ENCODE results near the gene EOGT.

EOGT gene

GRCh38 chr3:68958932-68959331 is 54.6 kb downstream of the EOGT start:
- TF ChIP-seq POLR2A (IDR thresholded peaks at IDR 0.05; ENCODE audit: low read depth, low read length) = no peak
- no peak for DNase-seq (ENCODE audit: insufficient read length, low spot score)
- FAIRE-seq = no peak

DNA sequence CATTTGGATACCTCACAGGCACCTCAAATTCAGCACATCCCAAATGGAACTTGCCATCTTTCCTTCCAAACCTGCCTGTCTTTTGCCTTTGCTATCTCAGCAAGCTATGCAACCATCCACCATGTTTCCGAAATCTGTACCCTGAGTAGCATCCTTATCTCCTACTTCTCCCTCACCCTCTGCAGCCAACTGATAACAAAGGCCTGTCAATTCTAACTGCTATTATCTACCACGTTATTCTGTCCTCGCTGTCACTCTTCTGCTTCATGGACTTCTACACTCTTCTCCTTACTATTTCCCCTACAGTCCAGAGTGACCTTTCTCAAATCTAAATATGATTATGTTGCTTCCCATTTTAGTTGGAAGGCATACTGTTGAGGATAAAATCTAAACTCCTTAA is 55.6 kb downstream of the EOGT start:
- no peak for FAIRE-seq
- no peak for TF ChIP-seq POLR2A (IDR thresholded peaks at IDR 0.05; ENCODE audit: low read depth, low read length)
- DNase-seq (ENCODE audit: insufficient read length, low spot score) = no peak

DNA sequence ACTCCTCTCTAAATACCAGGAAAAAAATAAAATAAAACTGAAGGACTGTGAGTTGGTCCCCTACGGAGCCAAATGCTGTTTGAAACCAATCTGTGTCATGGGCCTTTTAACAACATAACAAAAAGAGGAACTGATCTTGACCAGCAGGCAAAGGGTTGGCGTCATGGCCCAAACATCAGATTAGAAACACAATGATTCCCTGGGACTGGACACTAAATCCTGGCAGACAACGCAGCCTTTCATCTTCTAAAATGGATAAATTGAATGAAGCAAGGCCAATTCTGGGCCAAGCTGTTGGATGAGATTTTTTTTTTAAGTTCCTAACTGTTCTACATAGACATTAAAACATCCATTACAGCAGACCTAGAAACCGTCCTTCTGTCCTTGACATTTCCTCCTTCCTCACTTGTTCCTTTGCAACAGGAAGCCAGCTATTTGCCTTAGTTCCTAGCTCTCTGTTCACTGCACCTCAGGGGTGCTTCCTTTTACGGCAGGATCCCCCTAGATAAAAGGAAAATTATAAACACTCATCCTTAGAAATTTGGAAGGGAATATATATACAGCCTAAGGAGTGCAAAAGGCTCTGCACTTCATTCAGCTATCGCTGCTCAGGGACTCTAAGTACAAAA is 59.6 kb downstream of the EOGT start:
- TF ChIP-seq POLR2A (IDR thresholded peaks at IDR 0.05; ENCODE audit: low read depth, low read length) = no peak
- FAIRE-seq = no peak
- DNase-seq (ENCODE audit: insufficient read length, low spot score) = no peak

DNA sequence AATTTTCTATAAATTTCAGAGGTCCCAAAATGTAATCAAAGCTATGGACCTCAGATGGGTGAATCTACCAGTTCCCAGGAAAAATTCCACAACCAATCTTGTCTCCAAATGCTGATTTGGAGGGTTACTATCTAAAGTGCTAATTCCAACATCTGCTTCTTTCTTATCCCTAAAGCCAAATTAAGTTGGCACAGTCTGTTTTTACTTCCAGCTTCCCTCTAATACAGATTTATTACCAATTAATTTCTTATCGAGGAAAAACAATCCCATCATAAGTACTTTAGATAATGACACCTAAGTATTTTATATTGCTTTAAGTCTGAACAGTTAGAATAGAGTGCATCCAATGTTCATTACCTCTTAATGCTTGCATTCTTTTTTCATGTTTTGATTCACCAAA is 68.3 kb downstream of the EOGT start:
- DNase-seq (ENCODE audit: insufficient read length, low spot score) (no peak), FAIRE-seq (no peak)
- no peak for TF ChIP-seq POLR2A (IDR thresholded peaks at IDR 0.05; ENCODE audit: low read depth, low read length)

GRCh38 chr3:68943753-68944500 is 69.6 kb downstream of the EOGT start:
- FAIRE-seq (no peak), DNase-seq (ENCODE audit: insufficient read length, low spot score) (no peak)
- no peak for TF ChIP-seq POLR2A (IDR thresholded peaks at IDR 0.05; ENCODE audit: low read depth, low read length)

DNA sequence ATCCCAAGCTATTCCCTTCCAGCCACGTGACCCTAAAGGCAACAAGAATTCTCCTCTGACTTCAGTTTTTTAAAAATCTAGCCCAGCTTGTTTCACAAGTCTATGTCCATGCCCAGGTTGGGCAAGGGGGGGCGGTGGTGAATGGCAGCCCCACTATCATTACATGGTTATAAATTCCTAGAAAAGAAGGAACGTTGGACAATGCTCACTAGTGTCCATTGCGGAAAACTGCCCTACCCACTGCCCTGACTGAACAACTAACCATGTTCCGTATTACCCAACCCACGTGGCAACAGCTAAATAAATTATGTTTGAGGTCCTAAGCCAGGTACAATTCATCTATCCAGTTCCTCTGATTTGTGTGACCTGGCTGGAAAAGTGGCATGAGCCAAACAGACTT is 72.4 kb downstream of the EOGT start:
- no peak for FAIRE-seq
- no peak for TF ChIP-seq POLR2A (IDR thresholded peaks at IDR 0.05; ENCODE audit: low read depth, low read length)
- no peak for DNase-seq (ENCODE audit: insufficient read length, low spot score)

DNA sequence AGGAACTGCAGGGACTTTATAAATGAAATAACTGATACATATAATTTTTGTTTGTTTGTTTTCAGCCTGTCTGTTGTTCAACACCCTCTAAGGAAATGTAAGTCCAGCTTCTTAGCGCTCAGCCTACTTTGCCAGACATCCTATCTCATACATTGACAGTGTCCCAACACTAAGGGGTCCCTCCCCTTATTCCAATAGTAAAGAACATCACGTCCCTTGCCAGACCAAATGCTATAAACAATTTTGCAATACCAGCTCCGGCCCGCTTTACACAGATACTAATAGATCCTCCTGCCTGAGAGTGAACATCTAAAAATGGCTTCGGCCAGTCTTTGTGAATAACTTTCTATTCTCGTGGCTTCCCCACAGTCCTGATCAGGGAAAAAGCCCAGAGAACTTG is 76.6 kb downstream of the EOGT start:
- FAIRE-seq (no peak), DNase-seq (ENCODE audit: insufficient read length, low spot score) (no peak)

GRCh38 chr3:68935778-68936177 is 77.7 kb downstream of the EOGT start:
- FAIRE-seq = no peak

More for the DNA sequence above, 76.6 kb downstream of the EOGT start:
- no peak for TF ChIP-seq POLR2A (IDR thresholded peaks at IDR 0.05; ENCODE audit: low read depth, low read length)

DNA sequence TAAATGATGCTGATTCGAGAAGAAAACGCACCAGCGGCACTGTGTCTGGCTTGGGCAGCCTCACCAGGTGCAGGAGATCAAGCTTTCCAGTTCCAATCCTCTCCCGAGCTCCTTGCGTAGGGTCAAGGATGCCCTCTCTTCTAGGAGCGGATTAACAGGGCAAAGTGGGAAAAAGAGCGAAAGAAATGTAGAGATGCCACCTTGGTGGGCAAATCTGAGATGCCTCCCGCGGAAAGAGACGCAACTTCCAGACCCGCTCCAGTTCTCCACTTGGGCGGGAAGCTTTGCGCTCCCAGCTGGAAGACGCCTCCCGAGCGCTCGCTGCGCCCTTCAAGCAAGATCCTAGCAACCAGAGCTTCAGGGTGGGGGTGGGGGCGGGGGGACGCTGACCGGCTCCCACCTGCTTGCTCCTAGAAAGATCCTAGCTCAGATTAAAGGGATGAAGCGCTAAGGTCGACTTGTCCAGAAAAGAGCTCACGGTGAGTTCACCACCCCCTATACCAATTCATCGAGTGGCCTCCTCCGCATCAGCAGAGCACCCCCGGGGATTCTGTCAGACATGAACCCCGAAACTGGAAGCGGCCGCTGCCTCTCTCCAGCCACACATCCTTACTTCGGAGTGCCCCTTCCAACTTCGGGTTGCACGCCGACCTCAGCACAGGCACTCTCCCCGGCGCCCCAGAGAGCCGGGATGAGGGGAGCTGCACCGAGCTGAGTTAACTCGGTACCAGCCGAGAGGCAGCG is 81.9 kb downstream of the EOGT start:
- FAIRE-seq (no peak), DNase-seq (ENCODE audit: insufficient read length, low spot score) (no peak)
- no peak for TF ChIP-seq POLR2A (IDR thresholded peaks at IDR 0.05; ENCODE audit: low read depth, low read length)

More at GRCh38 chr3:68935778-68936177, 77.7 kb downstream of the EOGT start:
- DNase-seq (ENCODE audit: insufficient read length, low spot score) = no peak
- TF ChIP-seq POLR2A (IDR thresholded peaks at IDR 0.05; ENCODE audit: low read depth, low read length) = no peak

Data from H54 (cell line).